Measurements from ENCODE around the gene PYCR2.
"Not testable (repeated sequence)": the region's sequence is repeated elsewhere in the genome, so short reads cannot be mapped to it uniquely, and the experiment has no call there.

The PYCR2 gene

GRCh38 chr1:225941187-225941941, 17.3 kb upstream of the PYCR2 start, which contains the start of gene LEFTY2:
Gene LEFTY2 (minus strand): TSS chr1:225941220. CDS start chr1:225941140, 80 bp downstream.
- peak; percentile 44 for DNase-seq

- DNase-seq: no peak
Observed at GRCh38 chr1:225940385-225941151, 16.5 kb upstream of the PYCR2 start.

- DNase-seq: not testable (repeated sequence)
Observed at GRCh38 chr1:225939939-225940310, 15.9 kb upstream of the PYCR2 start.

- DNase-seq: not testable (repeated sequence)
Observed at GRCh38 chr1:225939097-225939938, 15.3 kb upstream of the PYCR2 start.

DNA sequence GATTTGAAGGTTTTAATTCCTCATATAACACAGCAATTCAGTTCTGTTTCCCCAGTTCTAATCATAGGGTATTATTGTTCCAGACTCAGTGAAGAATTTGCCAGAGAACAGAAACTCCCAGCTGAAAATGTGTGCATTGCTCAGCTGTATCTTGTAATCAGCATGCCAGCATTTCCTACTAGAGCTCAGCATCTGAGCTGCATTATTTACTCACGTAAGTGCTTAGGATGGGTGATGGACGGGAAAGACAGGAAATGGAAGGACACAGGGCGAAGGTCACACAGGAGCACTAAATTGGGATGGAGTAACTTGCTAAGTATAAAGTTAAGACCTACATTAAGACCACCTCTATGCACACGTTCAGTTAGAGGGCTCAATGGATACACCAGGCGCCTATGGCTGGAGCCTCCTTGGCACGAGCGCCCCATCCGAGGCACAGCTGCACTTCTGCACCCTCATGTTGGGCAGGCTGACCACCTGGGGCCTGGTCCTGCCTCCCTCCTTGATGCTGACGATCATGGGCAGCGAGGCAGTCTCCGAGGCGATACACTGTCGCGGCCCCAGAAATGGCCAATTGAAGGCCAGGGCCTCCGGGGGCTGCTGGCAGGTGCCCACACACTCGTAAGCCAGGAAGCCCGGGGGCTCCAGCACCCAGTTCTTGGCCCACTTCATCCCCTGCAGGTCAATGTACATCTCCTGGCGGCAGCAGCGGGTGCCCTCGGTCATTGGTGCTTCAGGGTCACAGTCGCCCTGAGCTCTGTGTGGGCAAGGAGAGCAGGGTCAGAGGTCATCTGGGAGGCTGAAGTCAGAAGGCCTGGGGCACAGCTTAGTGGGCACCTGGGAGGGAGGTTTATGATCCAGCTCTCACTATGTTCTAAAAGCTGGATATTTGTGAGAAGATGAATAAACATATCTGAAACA, 13.3 kb upstream of the PYCR2 start:
- DNase-seq: no peak

- no peak for DNase-seq
Observed at GRCh38 chr1:225936523-225936922, 12.5 kb upstream of the PYCR2 start.

DNA sequence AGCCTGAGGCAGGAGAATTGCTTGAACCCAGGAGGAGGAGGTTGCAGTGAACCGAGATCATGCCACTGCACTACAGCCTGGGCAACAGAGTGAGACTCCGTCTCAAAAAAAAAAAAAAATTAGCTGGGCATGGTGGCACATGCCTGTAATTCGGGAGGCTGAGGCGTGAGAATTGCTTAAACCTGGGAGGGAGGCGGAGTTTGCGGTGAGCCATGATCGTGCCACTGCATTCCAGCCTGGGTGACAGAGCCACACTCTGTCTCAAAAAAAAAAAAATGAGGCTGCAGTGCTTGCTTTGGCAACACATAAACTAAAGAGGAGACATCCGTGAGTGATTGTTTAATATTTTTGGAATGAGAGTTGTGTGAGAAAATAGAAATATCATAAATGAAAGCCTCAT, 12.0 kb upstream of the PYCR2 start:
- not testable (repeated sequence) for DNase-seq

DNA sequence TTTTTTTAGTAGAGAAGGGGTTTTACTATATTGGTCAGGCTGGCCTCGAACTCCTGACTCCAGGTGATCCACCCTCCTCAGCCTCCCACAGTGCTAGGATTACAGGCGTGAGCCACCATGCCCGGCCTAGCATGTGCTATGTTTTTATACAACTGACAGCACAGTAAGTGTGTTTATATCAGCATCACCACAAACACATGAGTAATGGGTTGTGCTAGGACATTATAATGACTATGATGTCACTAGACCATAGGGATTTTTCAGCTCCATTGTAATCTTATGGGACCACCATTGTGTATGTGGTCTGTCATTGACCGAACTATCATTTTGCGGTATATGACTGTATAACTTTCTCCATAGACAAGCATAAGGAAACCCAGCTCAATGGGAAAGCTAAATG, 10.7 kb upstream of the PYCR2 start:
- DNase-seq: no peak

DNA sequence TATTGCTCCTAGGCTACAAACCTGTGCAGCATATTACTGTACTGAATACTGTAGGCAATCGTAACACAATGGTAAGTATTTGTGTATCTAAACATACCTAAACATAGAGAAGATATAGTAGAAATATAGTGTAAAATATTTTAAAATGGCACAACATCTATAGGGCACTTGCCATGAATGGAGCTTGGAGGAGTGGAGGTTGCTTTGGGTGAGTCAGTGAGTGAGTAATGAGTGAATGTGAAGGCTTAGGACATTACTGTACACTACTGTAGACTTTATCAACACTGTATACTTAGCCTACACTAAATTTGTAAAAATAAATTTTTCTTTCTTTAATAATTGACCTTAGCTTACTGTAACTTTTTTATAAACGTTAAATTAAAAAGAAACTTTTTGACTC, 9.0 kb upstream of the PYCR2 start:
- no peak for DNase-seq

- peak; percentile 82 for DNase-seq
Observed at GRCh38 chr1:225931270-225932136, 7.5 kb upstream of the PYCR2 start.

DNA sequence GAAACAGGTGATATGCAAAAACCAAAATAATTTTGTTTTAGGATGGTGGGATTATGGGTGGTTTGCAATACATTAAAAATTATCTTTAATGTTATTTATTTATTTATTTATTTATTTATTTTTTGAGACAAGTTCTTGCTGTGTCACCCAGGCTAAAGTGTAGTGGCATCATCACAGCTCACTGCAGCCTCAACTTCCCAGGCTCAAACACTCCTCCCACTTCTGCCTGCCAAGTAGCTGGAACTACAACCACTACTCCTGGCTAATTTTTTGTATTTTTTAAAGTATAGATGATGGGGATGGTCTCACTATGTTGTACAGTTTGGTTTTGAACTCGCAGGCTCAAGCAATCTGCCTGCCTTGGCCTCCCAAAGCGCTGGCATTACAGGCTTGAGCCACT, 6.5 kb upstream of the PYCR2 start:
- DNase-seq: peak; percentile 37

- not testable (repeated sequence) for DNase-seq
Observed at GRCh38 chr1:225929462-225929861, 5.4 kb upstream of the PYCR2 start.

DNA sequence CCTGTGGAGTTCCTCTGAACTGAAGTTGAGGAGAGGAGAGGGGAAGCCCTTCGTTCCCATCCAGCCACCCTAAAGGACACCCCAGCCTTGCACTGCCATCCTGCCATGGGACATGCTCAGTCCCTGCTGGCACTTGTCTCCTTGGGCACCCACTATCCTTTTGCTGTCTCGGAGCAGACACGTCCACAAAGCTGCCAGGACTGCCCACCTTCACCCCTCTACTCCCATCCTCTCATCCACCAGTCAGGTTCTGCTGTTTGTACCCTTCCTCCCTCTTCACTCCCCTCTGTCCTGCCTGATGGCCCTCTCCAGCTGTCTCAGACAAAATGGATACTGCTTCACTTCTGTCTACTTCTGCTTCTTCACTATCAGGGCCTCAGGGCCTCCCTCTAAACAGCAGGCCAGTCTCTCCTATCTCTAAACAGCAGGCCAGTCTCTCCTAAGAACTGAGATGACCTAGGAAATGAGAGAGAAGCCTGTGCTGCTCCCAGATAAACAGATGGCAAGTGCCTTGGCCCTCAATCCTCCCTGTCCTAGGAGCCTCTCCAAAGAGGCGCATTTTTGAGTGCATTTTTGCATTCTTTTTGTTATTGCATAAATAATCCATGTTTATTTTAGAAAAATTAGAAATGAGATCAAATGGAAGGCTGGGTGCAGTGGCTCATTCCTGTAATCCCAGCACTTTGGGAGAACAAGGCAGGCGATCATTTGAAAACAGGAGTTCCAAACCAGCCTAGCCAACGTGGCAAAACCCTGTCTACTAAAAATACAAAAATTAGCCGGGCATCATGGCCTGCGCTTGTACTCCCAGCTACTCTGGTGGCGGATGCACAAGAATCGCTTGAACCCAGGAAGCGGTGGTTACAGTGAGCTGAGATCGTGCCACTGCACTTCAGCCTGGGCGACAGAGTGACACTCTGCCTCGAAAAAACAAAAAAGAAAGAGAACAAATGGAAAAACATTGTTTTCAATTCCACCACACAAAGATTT, 4.4 kb upstream of the PYCR2 start:
- DNase-seq: peak; percentile 83

DNA sequence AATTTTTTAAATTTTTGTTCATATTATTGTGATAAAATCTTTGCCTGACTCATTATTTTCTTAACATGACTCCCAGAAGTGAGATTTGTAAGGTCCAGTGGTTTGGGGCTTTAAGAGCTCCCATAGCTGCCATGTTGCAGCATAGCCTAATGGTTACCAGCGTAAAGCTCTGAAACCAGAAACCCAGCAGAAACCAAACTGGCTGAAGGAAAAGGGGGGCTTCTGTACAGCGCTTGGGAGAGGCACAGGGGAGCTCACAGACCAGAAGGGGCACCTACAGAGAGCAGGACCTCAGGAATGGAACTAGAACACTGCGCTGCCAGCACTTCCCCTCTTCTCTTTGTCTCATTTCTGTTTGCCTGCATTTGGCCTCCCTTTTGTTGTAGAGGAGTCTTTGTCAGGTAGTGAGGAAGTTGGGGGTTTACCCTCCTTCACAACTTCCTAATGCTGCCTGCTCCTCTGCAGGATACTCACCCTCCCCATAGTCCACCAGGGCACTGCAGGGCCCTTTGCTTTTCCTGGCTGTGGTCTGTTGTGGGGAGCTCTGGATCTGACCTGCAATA, 2.6 kb upstream of the PYCR2 start:
- DNase-seq: no peak

- DNase-seq: no peak
Observed at GRCh38 chr1:225923381-225923691, 714 bp downstream of the PYCR2 start.

GRCh38 chr1:225921734-225922709, 2.0 kb downstream of the PYCR2 start:
- no peak for DNase-seq

GRCh38 chr1:225919906-225920305, 4.1 kb downstream of the PYCR2 start:
- no peak for DNase-seq

DNA sequence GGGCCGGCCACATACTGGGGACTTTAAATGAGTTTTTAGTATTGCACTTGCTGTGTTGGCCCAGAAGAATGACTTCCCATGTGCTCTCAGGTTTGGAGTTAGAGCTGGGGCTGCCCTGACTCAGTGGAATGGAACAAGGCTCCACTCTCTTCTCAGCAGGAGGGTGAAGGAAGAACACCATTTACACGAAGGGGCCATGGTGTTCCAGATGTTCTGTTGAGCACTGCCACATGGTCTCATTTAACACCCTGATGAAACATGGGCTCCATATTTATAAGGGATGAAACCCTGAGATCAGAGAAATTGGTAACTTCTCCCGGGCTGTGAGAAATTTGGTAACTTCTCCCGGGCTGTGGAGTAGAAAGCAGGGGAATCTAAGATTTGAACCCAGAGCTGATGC, 5.8 kb downstream of the PYCR2 start:
- no peak for DNase-seq

DNA sequence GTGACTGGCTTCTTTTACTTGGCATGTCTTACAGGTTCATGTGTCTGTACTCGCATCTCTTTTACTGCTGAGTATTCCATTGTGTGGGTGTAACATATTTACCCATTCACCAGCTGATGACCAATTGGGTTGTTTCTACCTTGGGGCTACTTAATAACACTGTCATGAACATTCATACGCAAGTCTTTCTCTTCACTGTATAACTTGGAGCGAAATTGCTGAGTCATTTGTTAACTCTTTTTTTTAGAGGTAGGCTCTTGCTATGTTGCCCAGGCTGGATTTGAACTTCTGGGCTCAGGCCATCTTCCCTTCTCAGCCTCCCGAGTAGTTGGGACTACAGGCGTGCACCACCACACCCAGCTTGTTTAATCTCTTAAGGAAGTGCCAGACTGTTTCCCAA, 6.5 kb downstream of the PYCR2 start:
- no peak for DNase-seq

All from NCI-H82 (cell line).